ENCODE data around the gene PRR12.

The PRR12 gene

GRCh38 chr19:49657493-49658138, 66.6 kb downstream of the PRR12 start:
- DNase-seq (no peak), ATAC-seq (replicated peaks) (no peak)
- peaks cover 11 to 17% of the 10 kb centered on the region in 2 donors for H3K4me1 Mint-ChIP-seq
- peak overlapping the region; percentile 20 for H3K27ac Mint-ChIP-seq
- no peak overlapping the region for H3K4me3 Mint-ChIP-seq
- H3K36me3 Mint-ChIP-seq = peaks cover 53 to 80% of the 10 kb centered on the region in 2 donors
- H3K27me3 Mint-ChIP-seq = no peaks in the 10 kb centered on the region
- no peaks in the 10 kb centered on the region for H3K9me3 Mint-ChIP-seq

GRCh38 chr19:49658139-49658517, 67.1 kb downstream of the PRR12 start:
- Mint-ChIP-seq H3K4me1 (peaks cover 13 to 22% of the 10 kb centered on the region in 2 donors), H3K4me3 (no peak overlapping the region), H3K27ac (no peak overlapping the region), H3K36me3 (peaks cover 51 to 79% of the 10 kb centered on the region in 2 donors), H3K27me3 (no peaks in the 10 kb centered on the region), H3K9me3 (no peaks in the 10 kb centered on the region)
- ATAC-seq (replicated peaks) (no peak), DNase-seq (no peak)

GRCh38 chr19:49658566-49659442, 67.8 kb downstream of the PRR12 start:
- H3K27ac Mint-ChIP-seq = peak overlapping the region; percentile 79
- DNase-seq (no peak), ATAC-seq (replicated peaks) (no peak)
- no peaks in the 10 kb centered on the region for H3K27me3 Mint-ChIP-seq
- H3K4me3 Mint-ChIP-seq = no peak overlapping the region
- H3K9me3 Mint-ChIP-seq = no peaks in the 10 kb centered on the region
- peaks cover 48 to 73% of the 10 kb centered on the region in 2 donors for H3K36me3 Mint-ChIP-seq
- peaks cover 13 to 28% of the 10 kb centered on the region in 2 donors for H3K4me1 Mint-ChIP-seq

GRCh38 chr19:49660338-49660961, 69.5 kb downstream of the PRR12 start:
- H3K4me3 Mint-ChIP-seq = peak overlapping the region in 1 of 2 donors; percentile 25
- H3K27ac Mint-ChIP-seq = no peak overlapping the region
- peaks cover 46 to 69% of the 10 kb centered on the region in 2 donors for H3K36me3 Mint-ChIP-seq
- no peaks in the 10 kb centered on the region for H3K27me3 Mint-ChIP-seq
- no peaks in the 10 kb centered on the region for H3K9me3 Mint-ChIP-seq
- DNase-seq (no peak), ATAC-seq (replicated peaks) (no peak)
- H3K4me1 Mint-ChIP-seq = peaks cover 22 to 37% of the 10 kb centered on the region in 2 donors

GRCh38 chr19:49662011-49662410, 71.0 kb downstream of the PRR12 start:
- ATAC-seq (replicated peaks) (no peak), DNase-seq (no peak)
- Mint-ChIP-seq H3K36me3 (peaks cover 42 to 60% of the 10 kb centered on the region in 2 donors), H3K4me3 (no peak overlapping the region), H3K27ac (peak overlapping the region; percentile 42), H3K4me1 (peaks cover 29 to 52% of the 10 kb centered on the region in 2 donors), H3K9me3 (no peaks in the 10 kb centered on the region), H3K27me3 (no peaks in the 10 kb centered on the region)

- Mint-ChIP-seq H3K27ac (peak overlapping the region; percentile 20), H3K4me3 (peak overlapping the region; percentile 54 to 97), H3K27me3 (no peaks in the 10 kb centered on the region), H3K4me1 (peaks cover 32 to 53% of the 10 kb centered on the region in 2 donors), H3K36me3 (peaks cover 40 to 59% of the 10 kb centered on the region in 2 donors), H3K9me3 (no peaks in the 10 kb centered on the region)
- no peak for ATAC-seq (replicated peaks)
- DNase-seq = no peak
Observed at GRCh38 chr19:49663224-49663623, 72.2 kb downstream of the PRR12 start.

GRCh38 chr19:49664171-49665035, 73.4 kb downstream of the PRR12 start:
- H3K27me3 Mint-ChIP-seq = no peaks in the 10 kb centered on the region
- peak overlapping the region; percentile 97 for H3K4me3 Mint-ChIP-seq
- ATAC-seq (replicated peaks) (peak; percentile 59 to 66), DNase-seq (peak; percentile 67)
- no peaks in the 10 kb centered on the region for H3K9me3 Mint-ChIP-seq
- peaks cover 29 to 49% of the 10 kb centered on the region in 2 donors for H3K4me1 Mint-ChIP-seq
- H3K27ac Mint-ChIP-seq = peak overlapping the region; percentile 93
- H3K36me3 Mint-ChIP-seq = peaks cover 32 to 53% of the 10 kb centered on the region in 2 donors

GRCh38 chr19:49665036-49665350, 74.0 kb downstream of the PRR12 start:
- Mint-ChIP-seq H3K4me1 (peaks cover 29 to 54% of the 10 kb centered on the region in 2 donors), H3K27ac (peak overlapping the region; percentile 93), H3K9me3 (no peaks in the 10 kb centered on the region), H3K27me3 (no peaks in the 10 kb centered on the region), H3K4me3 (peak overlapping the region; percentile 97), H3K36me3 (peaks cover 31 to 52% of the 10 kb centered on the region in 2 donors)
- ATAC-seq (replicated peaks) = peak; percentile 1
- DNase-seq = no peak

GRCh38 chr19:49665351-49666119, 74.6 kb downstream of the PRR12 start, which contains the start of the genes BCL2L12 and IRF3:
TSS of gene BCL2L12 (plus strand) at chr19:49665933. CDS start at chr19:49666693, 760 bp downstream.
TSS of gene IRF3 (minus strand) at chr19:49665857. CDS start at chr19:49664838, 1,019 bp downstream.
- Mint-ChIP-seq H3K4me3 (peak within 1 kb of the TSS; percentile 97), H3K36me3 (peaks cover 27 to 48% of the 10 kb centered on the region in 2 donors), H3K4me1 (peaks cover 27 to 54% of the 10 kb centered on the region in 2 donors), H3K9me3 (no peaks in the 10 kb centered on the region), H3K27me3 (no peaks in the 10 kb centered on the region), H3K27ac (peak within 1 kb of the TSS; percentile 93)
- ATAC-seq (replicated peaks) = peak; percentile 90 to 94
- DNase-seq = peak; percentile 97

- Mint-ChIP-seq H3K4me1 (peaks cover 27 to 54% of the 10 kb centered on the region in 2 donors), H3K27ac (peak overlapping the region; percentile 93), H3K27me3 (no peaks in the 10 kb centered on the region), H3K4me3 (peak overlapping the region; percentile 97), H3K9me3 (no peaks in the 10 kb centered on the region), H3K36me3 (peaks cover 27 to 48% of the 10 kb centered on the region in 2 donors)
- no peak for ATAC-seq (replicated peaks)
- DNase-seq = no peak
Observed at GRCh38 chr19:49666120-49666444, 75.1 kb downstream of the PRR12 start.

GRCh38 chr19:49667473-49667872, 76.5 kb downstream of the PRR12 start:
- ATAC-seq (replicated peaks) = no peak

GRCh38 chr19:49669516-49669915, 78.5 kb downstream of the PRR12 start:
- no peaks in the 10 kb centered on the region for H3K27me3 Mint-ChIP-seq
- no peaks in the 10 kb centered on the region for H3K9me3 Mint-ChIP-seq
- H3K4me1 Mint-ChIP-seq = peaks cover 33 to 38% of the 10 kb centered on the region in 2 donors
- no peak for DNase-seq
- no peak overlapping the region for H3K27ac Mint-ChIP-seq
- no peak overlapping the region for H3K4me3 Mint-ChIP-seq
- no peak for ATAC-seq (replicated peaks)
- peaks cover 23 to 37% of the 10 kb centered on the region in 2 donors for H3K36me3 Mint-ChIP-seq

More at GRCh38 chr19:49667473-49667872, 76.5 kb downstream of the PRR12 start:
- Mint-ChIP-seq H3K36me3 (peaks cover 26 to 45% of the 10 kb centered on the region in 2 donors), H3K4me1 (peaks cover 34 to 56% of the 10 kb centered on the region in 2 donors), H3K27me3 (no peaks in the 10 kb centered on the region), H3K9me3 (no peaks in the 10 kb centered on the region), H3K4me3 (peak overlapping the region; percentile 97), H3K27ac (no peak overlapping the region)
- no peak for DNase-seq

All from stimulated activated naive B cell treated with anti-CD40 and anti-IgM and Interleukin-4, amounts not matched to agents 10 μg/mL and 1 μg/mL and 100 μg/mL, for 72 hours (primary cell).